Chondrocyte (in vitro differentiated cells): Measurements from ENCODE around the gene MASP2. TPM values are rescaled to one million over a fixed set of nuclear protein-coding genes. Genes with fewer than 3 reads are reported as not detected.
"Not testable (repeated sequence)": the region's sequence is repeated elsewhere in the genome, so short reads cannot be mapped to it uniquely, and the experiment has no call there.

Experiments used
- DNase-seq: peaks from one replicate; pipeline ENCODE4 v3.0.0; 2021; ENCODE audit warnings: mixed read lengths, low spot score
- H3K27ac Mint-ChIP-seq: one replicate; pipeline ENCODE4 v1.8.0; 2021; ENCODE audit warnings: mild to moderate bottlenecking, moderate library complexity, mixed read lengths; ENCODE audit not compliant: unreplicated experiment
- H3K27me3 Mint-ChIP-seq: 2 replicates; pipeline ENCODE4 v1.8.0; 2021; ENCODE audit warnings: low read depth, mixed read lengths
- H3K36me3 Mint-ChIP-seq: 2 replicates; pipeline ENCODE4 v1.8.0; 2021; ENCODE audit warnings: low read depth, mixed read lengths
- H3K4me1 Mint-ChIP-seq: 2 replicates; pipeline ENCODE4 v1.8.0; 2021; ENCODE audit warnings: low read depth, mild to moderate bottlenecking, mixed read lengths
- H3K4me3 Mint-ChIP-seq: one replicate; pipeline ENCODE4 v1.8.0; 2021; ENCODE audit warnings: mild to moderate bottlenecking, moderate library complexity, mixed read lengths; ENCODE audit not compliant: unreplicated experiment
- H3K9me3 Mint-ChIP-seq: 2 replicates; pipeline ENCODE4 v1.8.0; 2021; ENCODE audit warnings: low read depth, mixed read lengths
- CTCF ChIP-seq: fragments of 200-600 bp; sonication (generic); IDR thresholded peaks from 2 replicates; pipeline ENCODE4 v1.5.0; 2021; ENCODE audit warnings: antibody characterized with exemption, mild to moderate bottlenecking, moderate library complexity
- total RNA-seq: library from RNA; stranded (reverse); gene quantifications from 3 replicates; pipeline ENCODE4 v1.2.1, GENCODE V29; 2021

The MASP2 gene
- total RNA-seq, 1 donor from 2014 or later = not detected

GRCh38 chr1:11065796-11066195 is 18.8 kb upstream of the MASP2 start:
- Mint-ChIP-seq H3K36me3 (peaks cover 36% of the 10 kb centered on the region), H3K9me3 (no peaks in the 10 kb centered on the region), H3K4me3 (no peak overlapping the region), H3K27ac (no peak overlapping the region), H3K4me1 (peaks cover 10% of the 10 kb centered on the region), H3K27me3 (no peaks in the 10 kb centered on the region)
- no peak for DNase-seq
- TF ChIP-seq CTCF = no peak

- Mint-ChIP-seq H3K36me3 (peaks cover 31% of the 10 kb centered on the region), H3K4me1 (peaks cover 15% of the 10 kb centered on the region), H3K4me3 (no peak overlapping the region)
These were observed 17.9 kb upstream of the MASP2 start for GRCh38 chr1:11064942-11065341.

GRCh38 chr1:11063937-11064537 is 17.0 kb upstream of the MASP2 start:
- Mint-ChIP-seq H3K4me1 (peaks cover 16% of the 10 kb centered on the region), H3K36me3 (peaks cover 29% of the 10 kb centered on the region)
- peak; percentile 33 for TF ChIP-seq CTCF
- H3K27me3 Mint-ChIP-seq, H3K4me3 Mint-ChIP-seq, DNase-seq, H3K9me3 Mint-ChIP-seq, H3K27ac Mint-ChIP-seq: not testable (repeated sequence)

More at GRCh38 chr1:11064942-11065341, 17.9 kb upstream of the MASP2 start:
- Mint-ChIP-seq H3K9me3 (no peaks in the 10 kb centered on the region), H3K27me3 (no peaks in the 10 kb centered on the region), H3K27ac (no peak overlapping the region)
- TF ChIP-seq CTCF = no peak
- DNase-seq = no peak

GRCh38 chr1:11062965-11063401 is 15.9 kb upstream of the MASP2 start:
- H3K27me3 Mint-ChIP-seq = no peaks in the 10 kb centered on the region
- H3K4me1 Mint-ChIP-seq = peaks cover 25% of the 10 kb centered on the region
- peaks cover 24% of the 10 kb centered on the region for H3K36me3 Mint-ChIP-seq
- no peak for DNase-seq
- no peak overlapping the region for H3K4me3 Mint-ChIP-seq
- peak overlapping the region; percentile 67 for H3K27ac Mint-ChIP-seq
- no peaks in the 10 kb centered on the region for H3K9me3 Mint-ChIP-seq
- no peak for TF ChIP-seq CTCF

GRCh38 chr1:11061652-11062365 is 14.8 kb upstream of the MASP2 start:
- Mint-ChIP-seq H3K4me3 (no peak overlapping the region), H3K9me3 (no peaks in the 10 kb centered on the region), H3K27ac (peak overlapping the region; percentile 13), H3K27me3 (no peaks in the 10 kb centered on the region), H3K36me3 (peaks cover 26% of the 10 kb centered on the region), H3K4me1 (peaks cover 25% of the 10 kb centered on the region)
- no peak for TF ChIP-seq CTCF
- no peak for DNase-seq
